HepG2 (cell line): Measurements from ENCODE around the gene TBC1D16. TPM values are rescaled to one million over a fixed set of nuclear protein-coding genes. Genes with fewer than 3 reads are reported as not detected.

Source experiments
- AHR ChIP-seq: IDR thresholded peaks from 2 replicates; pipeline ENCODE4 v1.6.1; 2018; ENCODE audit warnings: missing genetic modification reagents, missing compliant biosample characterization
- ATF4 ChIP-seq, 2 experiments: fragments of 450-650 bp in 1 of 2; sonication (generic) in 1 of 2; formaldehyde crosslinking; IDR thresholded peaks; 2 replicates each; pipeline versions ENCODE4 v1.5.0 to v1.8.0; 2020 to 2022; ENCODE audit warnings: mild to moderate bottlenecking in 1 of 2, missing genetic modification reagents in 1 of 2
- ATM ChIP-seq: fragments of 450-650 bp; IDR thresholded peaks from 2 replicates; pipeline ENCODE4 v1.7.1; 2017; ENCODE audit warnings: mild to moderate bottlenecking, borderline replicate concordance
- CENPBD1 ChIP-seq: sonication (generic); formaldehyde crosslinking; IDR thresholded peaks from 2 replicates; pipeline ENCODE4 v1.8.0; 2022; ENCODE audit warnings: missing genetic modification reagents, low read depth, mild to moderate bottlenecking, borderline replicate concordance
- HDAC2 ChIP-seq: sonication (generic); formaldehyde crosslinking; IDR thresholded peaks from 2 replicates; pipeline ENCODE4 v1.4.0; 2020; ENCODE audit warnings: missing genetic modification reagents
- HMG20B ChIP-seq: conservative IDR thresholded peaks from 2 replicates; pipeline ENCODE4 v1.6.1; 2016; ENCODE audit warnings: missing genetic modification reagents, missing compliant biosample characterization
- HNF4A ChIP-seq: sonication (generic); formaldehyde crosslinking; IDR thresholded peaks from 2 replicates; pipeline ENCODE4 v1.4.0; 2020; ENCODE audit warnings: missing genetic modification reagents
- ISL2 ChIP-seq: sonication (generic); formaldehyde crosslinking; IDR thresholded peaks from 2 replicates; pipeline ENCODE4 v1.5.0; 2020; ENCODE audit warnings: missing genetic modification reagents
- KDM3A ChIP-seq: IDR thresholded peaks from 2 replicates; pipeline ENCODE4 v1.6.1; 2018; ENCODE audit warnings: low read depth, missing compliant biosample characterization
- PAF1 ChIP-seq: IDR thresholded peaks from 2 replicates; pipeline ENCODE4 v1.6.1; 2016; ENCODE audit warnings: missing genetic modification reagents, missing compliant biosample characterization
- RCOR2 ChIP-seq: IDR thresholded peaks from 2 replicates; pipeline ENCODE4 v1.6.1; 2016; ENCODE audit warnings: missing biosample characterization, missing genetic modification reagents
- SP1 ChIP-seq, 2 experiments: fragments of 450-650 bp in 1 of 2; sonication (generic) in 1 of 2; formaldehyde crosslinking in 1 of 2; IDR thresholded peaks; 2 replicates each; pipeline versions ENCODE4 v1.4.0 to v1.6.1; 2016 to 2020; ENCODE audit warnings: missing genetic modification reagents in 1 of 2
- SP140L ChIP-seq: sonication (generic); formaldehyde crosslinking; IDR thresholded peaks from 2 replicates; pipeline ENCODE4 v1.4.0; 2020; ENCODE audit warnings: missing genetic modification reagents, borderline replicate concordance
- ZBED4 ChIP-seq: sonication (generic); formaldehyde crosslinking; IDR thresholded peaks from 2 replicates; pipeline ENCODE4 v1.4.0; 2020; ENCODE audit warnings: missing genetic modification reagents, borderline replicate concordance
- ZBTB43 ChIP-seq: sonication (generic); formaldehyde crosslinking; conservative IDR thresholded peaks from 2 replicates; pipeline ENCODE4 v1.4.0; 2020; ENCODE audit warnings: missing genetic modification reagents
- ZNF225 ChIP-seq: sonication (generic); formaldehyde crosslinking; IDR thresholded peaks from 2 replicates; pipeline ENCODE4 v1.4.0; 2020; ENCODE audit warnings: mild to moderate bottlenecking, missing genetic modification reagents
- ZNF331 ChIP-seq: sonication (generic); formaldehyde crosslinking; IDR thresholded peaks from 2 replicates; pipeline ENCODE4 v1.4.0; 2020; ENCODE audit warnings: missing genetic modification reagents
- ZNF333 ChIP-seq: sonication (generic); formaldehyde crosslinking; IDR thresholded peaks from 2 replicates; pipeline ENCODE4 v1.4.0; 2020; ENCODE audit warnings: mild to moderate bottlenecking, missing genetic modification reagents, borderline replicate concordance
- ZNF598 ChIP-seq: sonication (generic); formaldehyde crosslinking; IDR thresholded peaks from 2 replicates; pipeline ENCODE4 v1.5.1; 2020; ENCODE audit warnings: mild to moderate bottlenecking, missing genetic modification reagents, borderline replicate concordance
- ZNF616 ChIP-seq: sonication (generic); formaldehyde crosslinking; IDR thresholded peaks from 2 replicates; pipeline ENCODE4 v1.5.0; 2020; ENCODE audit warnings: low read depth, mild to moderate bottlenecking, missing genetic modification reagents
- ZNF709 ChIP-seq: sonication (generic); formaldehyde crosslinking; IDR thresholded peaks from 2 replicates; pipeline ENCODE4 v1.5.0; 2020; ENCODE audit warnings: mild to moderate bottlenecking, missing genetic modification reagents
- polyA plus RNA-seq, 8 experiments: library from polyadenylated mRNA; depleted of rRNA in 3 of 8; stranded (reverse) in 7 of 8; unstranded in 1 of 8; fragments of >200 nt; fragmentation: Illumina TruSeq in 4 of 8; extraction: Trizol in 4 of 8; gene quantifications; 2 replicates each; pipeline versions ENCODE4 v1.2.1 to v1.2.3, GENCODE V29; 2011 to 2016; ENCODE audit warnings: low read depth in 4 of 8, missing spikeins in 1 of 8, mixed read lengths in 1 of 8; ENCODE audit not compliant: insufficient read depth in 1 of 8
- total RNA-seq, 5 experiments: library from RNA; depleted of rRNA; stranded (reverse); fragments of >200 nt; fragmentation: Illumina TruSeq; extraction: Trizol; gene quantifications; 2 replicates each; pipeline ENCODE4 v1.2.3, GENCODE V29; 2016; ENCODE audit warnings: low read depth in 1 of 5

TBC1D16 gene
- total and polyA plus RNA-seq, 2 of the 13 experiments (the other 11 are each of a cell fraction or from before 2014, with no cell fraction given): 14.9 to 24.9 TPM

GRCh38 chr17:80068301-80069222 lies 32.9 kb upstream of the TBC1D16 start (continued):
- TF ChIP-seq ATF4 (CRISPR knock-in tag; IDR thresholded peaks at IDR 0.05): peak in 1 of 2 experiments; percentile 91; a peak in 2 of 4 replicates
- peak; percentile 74 for TF ChIP-seq HDAC2 (CRISPR knock-in tag)
- no peak for TF ChIP-seq ZNF616 (CRISPR knock-in tag)
- TF ChIP-seq ZNF331 (CRISPR knock-in tag): 0 out of 2 replicates have a peak, but pooled peaks have one; percentile 3
- TF ChIP-seq ZBTB43 (CRISPR knock-in tag): 0 out of 2 replicates have a peak, but pooled peaks have one; percentile 25
- no peak for TF ChIP-seq ZNF709
- TF ChIP-seq SP140L (CRISPR knock-in tag): no peak
- TF ChIP-seq ATM: no peak
- TF ChIP-seq AHR (CRISPR knock-in tag): no peak
- TF ChIP-seq ZNF333 (CRISPR knock-in tag): no peak
- no peak for TF ChIP-seq ZNF598
- 0 out of 2 replicates have a peak, but pooled peaks have one; percentile 13 for TF ChIP-seq ZBED4 (CRISPR knock-in tag)
- TF ChIP-seq ISL2 (CRISPR knock-in tag): peak; percentile 59
- no peak for TF ChIP-seq PAF1
- no peak for TF ChIP-seq SP1 (IDR thresholded peaks at IDR 0.05)
- no peak; the same call in 1 of the 2 replicates for TF ChIP-seq SP1 (CRISPR knock-in tag; IDR thresholded peaks at IDR 0.05)
- no peak for TF ChIP-seq CENPBD1 (CRISPR knock-in tag)
- TF ChIP-seq ZNF225 (CRISPR knock-in tag): no peak
- peak; percentile 9; the same call in 1 of the 2 replicates for TF ChIP-seq HNF4A (CRISPR knock-in tag)
- TF ChIP-seq HMG20B (CRISPR knock-in tag): peak; percentile 55
- TF ChIP-seq KDM3A (CRISPR knock-in tag): no peak
- 0 out of 2 replicates have a peak, but pooled peaks have one; percentile 34 for TF ChIP-seq RCOR2 (CRISPR knock-in tag)
